GM19238 (cell line): Measurements from ENCODE around the gene WFDC8.

ENCODE experiments used
- DNase-seq: peaks from one replicate; pipeline ENCODE4 v3.0.0; 2011; ENCODE audit warnings: low spot score; ENCODE audit not compliant: insufficient read length

The WFDC8 gene

DNA sequence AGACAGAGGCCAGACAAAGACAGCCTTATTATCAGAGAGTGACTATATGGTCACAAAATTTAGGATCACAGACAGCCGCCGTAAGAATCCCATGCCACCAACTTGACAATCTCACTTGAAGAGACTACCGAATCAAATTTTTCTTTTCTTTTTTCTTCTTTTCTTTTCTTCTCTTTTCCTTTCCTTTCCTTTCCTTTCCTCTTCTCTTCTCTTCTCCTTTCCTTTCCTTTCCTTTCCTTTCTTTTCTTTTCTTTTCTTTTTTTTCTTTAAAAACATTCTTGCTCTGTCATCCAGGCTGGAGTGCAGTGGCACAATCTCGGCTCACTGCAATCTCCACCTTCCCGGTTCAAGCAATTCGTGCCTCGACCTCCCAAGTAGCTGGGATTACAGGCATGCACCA lies 30.7 kb downstream of the WFDC8 start:
- no peak for DNase-seq

DNA sequence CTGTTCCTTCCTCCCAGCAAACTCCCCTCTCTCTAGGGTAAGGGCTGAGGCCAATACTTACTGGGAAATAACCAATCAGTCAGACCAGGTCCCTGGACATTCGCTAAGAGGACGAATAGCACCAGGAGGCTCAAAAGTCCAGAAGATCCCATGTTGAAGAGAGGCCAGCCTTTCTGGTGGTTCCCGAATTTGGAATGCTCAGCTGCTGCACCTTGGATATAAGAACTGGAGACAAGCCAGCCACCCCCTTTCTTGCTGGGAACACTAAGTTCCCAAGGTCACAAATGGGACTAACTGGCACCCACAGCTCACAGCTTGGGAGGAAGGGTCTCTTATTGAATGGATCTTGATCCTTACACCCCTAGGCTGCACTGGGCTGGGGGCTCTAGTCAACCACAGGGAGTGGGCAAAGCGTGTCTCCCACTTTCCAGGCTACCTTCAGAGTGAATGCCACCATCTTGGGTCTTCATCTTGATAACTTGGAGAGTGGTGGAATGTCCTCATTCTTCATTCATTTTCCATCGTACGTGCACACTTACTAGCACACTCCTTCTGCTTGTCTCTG lies 31.8 kb downstream of the WFDC8 start, which contains the start of gene EPPIN:
TSS of gene EPPIN (minus strand) at position 196 of the 565 bp plus-strand sequence. CDS start at position 152, 44 bp downstream.
- no peak for DNase-seq

DNA sequence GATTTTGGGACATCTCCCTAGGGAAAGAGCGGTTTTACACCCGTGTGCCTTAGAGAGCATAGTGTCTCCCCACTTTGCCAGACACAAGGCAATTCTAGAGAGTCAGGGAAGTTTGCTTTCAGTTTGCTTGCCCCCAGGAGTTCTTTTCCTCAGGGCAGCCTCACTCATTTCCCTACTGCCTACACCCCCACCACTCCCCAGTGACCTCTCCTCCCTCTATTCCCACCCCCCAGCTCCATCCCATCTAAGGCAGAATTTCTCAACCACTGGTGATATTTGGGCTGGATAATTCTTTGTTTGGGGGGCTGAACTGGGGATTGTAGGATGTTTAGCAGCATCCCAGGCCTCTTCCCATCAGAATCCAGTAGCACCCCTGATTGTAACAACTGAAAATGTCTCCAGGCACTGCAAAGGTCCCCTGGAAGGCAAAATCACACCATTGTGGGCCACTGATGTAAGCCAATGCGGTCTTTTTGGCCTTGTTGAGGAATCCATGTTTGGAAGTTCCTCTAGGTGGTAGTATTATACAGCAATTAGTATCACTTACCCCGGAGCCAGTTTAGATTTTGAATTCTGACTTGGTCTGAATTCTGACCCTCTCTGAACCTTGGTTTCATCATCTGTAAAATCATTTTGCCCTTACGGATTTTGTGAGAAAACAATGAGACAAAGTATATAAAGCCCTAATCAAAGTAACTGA lies 33.2 kb downstream of the WFDC8 start:
- DNase-seq = no peak

DNA sequence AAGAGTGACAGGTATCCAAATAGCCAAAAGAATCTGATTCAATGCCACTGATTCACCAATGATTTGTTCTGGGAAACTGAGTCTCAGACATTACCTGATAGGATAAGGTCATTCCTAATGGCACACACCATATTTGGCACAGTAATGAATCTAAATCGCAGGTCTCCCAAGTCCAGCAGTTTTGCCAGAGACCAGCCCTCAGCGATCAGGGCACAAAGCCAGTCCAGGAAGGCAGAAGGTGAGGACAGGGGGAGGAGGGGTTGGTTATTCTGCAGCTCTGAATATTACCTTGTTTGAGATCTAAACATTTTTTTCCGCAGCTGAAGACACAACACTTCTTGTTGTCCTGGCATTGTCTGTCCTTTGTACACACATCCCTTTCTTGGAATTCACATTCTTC lies 33.7 kb downstream of the WFDC8 start:
- no peak for DNase-seq

DNA sequence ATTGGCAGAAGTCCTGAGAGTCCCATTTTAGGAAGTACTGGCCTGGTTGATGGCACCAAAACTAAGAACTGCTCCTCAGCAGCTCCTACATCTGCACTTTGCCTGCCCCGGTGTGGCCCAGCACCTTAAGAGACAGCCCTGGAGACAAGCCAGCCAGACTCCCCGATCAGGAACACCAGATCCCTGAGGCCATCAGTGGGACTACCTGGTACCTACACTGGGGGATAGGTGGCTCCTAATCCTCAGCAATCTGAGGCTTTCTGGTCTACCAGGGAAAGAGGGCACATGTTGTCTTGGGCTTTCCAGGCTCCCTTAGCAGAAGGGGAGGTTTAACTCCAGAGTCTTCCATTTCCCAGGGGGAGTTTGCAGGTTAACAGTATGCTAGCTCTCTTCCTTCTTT lies 39.7 kb downstream of the WFDC8 start, which contains the start of gene WFDC6:
TSS of gene WFDC6 (minus strand) at position 101 of the 400 bp plus-strand sequence. CDS start at position 26, 75 bp downstream.
- DNase-seq = no peak

DNA sequence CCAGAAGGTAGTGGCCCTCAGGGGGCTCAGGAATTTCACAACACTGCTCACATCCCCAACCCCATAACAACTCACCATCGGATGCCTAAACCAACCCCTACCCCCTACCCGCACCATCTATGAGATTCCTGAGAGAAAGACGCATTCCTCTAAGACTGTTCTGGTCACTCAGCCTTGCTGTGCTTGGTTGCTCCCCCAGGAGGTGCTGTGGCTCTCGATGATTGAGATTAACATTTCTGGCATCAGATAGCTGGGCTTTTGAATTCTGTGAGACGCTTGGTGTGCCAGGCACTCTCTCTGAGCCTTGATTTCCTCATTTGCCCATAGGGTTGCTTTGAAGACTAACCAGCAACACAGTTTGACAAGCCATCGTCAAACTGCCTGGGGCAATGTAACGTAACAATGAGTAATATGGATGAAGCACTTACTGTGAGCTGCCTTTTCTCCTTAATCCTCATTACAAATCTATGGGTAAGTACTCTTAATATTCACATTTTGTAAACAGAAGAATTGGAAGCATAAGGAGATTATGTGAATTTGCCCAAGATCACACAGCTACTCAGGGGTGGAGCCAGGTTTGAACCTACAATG lies 40.8 kb downstream of the WFDC8 start:
- no peak for DNase-seq

DNA sequence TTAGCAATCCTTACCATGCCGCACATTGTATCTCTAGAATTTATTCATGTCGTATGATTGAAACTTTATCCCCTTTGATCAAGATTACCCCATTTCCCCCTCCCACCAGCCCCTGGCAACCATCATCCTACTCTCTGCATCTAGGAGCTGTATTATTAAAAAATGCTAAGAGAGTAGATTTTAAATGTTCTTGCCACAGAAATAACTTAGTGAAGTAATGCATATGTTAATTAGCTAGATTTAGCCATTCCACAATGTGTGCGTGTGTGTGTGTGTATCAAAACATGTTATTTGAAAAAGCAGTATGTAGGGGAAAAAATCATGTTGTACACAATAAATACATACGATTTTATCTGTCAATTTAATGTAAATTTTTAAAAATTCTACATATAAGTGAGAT lies 51.8 kb downstream of the WFDC8 start:
- no peak for DNase-seq

DNA sequence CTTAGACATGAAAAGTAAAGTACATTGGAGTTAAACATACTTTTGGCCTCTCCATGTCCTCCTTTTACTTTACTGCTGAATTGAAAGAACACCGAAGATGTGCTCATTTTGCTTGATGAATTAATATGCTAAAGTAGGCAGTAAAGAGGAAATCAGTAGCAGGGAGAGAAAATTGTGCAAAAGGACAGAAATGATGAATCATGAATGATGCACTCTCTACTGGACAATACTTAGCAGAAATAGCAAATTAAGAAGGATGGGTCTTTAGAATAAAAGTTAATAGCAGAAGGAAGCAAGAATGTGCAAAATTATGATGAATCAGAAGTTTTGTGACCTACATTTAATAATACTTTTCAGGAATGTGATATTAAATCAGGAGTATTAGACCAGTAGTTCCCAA lies 55.3 kb downstream of the WFDC8 start:
- no peak for DNase-seq

DNA sequence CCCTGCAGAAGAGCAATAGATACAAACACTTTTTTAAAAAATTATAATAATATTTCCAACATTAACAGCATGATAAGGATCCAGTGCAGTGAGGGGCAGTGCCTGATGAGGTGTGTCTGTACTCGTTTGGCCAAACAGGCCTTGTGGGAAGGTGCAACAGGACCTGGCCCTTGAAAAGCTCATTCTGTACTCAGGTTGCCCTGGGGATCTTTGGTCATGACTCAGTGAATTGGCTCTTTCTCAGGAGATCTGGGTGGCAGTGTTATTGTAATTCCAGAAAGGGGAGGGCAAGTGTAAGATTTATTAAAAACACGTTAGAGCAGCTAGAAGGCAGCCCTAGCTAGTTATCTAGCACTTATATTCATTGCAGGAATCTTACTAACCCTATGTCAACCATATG lies 60.8 kb downstream of the WFDC8 start:
- DNase-seq = no peak

DNA sequence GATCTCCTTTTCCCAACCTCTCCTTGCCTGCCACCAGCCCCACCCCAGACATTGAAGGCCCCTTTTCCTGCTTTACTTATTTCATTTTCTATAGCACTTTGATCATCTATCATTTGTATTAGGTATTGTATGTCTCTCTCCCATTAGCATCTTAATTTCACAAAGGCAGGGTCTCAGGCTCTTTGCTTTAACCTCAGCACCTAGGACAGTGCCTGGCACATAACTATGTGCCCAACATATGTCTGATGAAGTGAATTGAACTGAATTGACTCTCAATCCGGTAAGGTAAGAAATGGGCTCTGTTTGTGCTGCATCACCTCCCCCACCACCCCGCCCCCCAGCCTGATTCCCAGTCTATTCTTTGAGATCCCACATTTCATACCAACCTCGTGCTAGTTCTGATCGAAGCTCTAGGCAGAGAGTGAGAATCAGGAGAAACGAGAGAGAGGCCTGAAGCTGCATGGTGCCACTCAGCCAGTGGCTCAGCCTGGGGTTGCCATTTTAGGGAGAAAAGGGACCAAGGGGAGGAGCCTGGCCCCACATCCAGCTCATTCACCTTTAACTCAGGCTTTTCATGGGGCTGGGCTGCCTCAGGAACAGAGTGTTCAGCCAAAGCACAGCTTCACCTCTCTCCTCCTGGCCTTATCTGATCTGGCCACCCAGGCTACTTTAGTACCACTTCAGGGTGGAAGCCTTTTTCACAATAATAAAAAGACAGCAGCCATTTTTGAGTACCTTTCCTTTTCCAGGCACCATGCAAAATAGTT lies 63.8 kb downstream of the WFDC8 start, which contains the start of gene SPINT3:
TSS of gene SPINT3 (minus strand) at position 476 of the 767 bp plus-strand sequence. CDS start at position 462, 14 bp downstream.
- DNase-seq = no peak

DNA sequence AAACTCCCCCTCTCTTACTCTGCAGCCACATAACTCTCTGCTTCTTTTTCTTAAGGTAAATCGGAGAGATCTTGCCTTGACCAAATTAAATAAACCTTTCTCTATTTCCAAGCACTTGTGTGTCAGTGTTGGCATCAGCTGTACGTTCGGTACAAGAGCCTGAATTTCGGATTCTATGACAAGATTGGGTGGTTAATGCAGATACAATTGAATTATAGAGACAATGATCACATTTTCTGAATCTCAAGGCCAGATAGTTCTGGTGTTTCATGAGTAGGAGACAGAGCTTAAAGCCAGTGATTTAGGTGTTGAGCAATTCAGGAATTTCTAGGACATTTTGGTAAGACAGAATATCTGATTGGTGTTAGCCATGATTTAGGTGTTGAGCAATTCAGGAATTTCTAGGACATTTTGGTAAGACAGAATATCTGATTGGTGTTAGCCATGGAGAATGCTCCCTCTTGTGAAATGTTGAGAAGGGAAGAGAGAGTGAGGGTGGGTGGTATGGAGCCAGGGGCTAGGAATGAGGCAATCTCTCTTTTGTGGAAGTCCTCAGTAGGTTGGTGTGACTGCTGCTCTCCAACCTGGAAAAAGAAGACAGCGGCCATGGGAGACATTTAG lies 68.7 kb downstream of the WFDC8 start:
- DNase-seq = no peak

DNA sequence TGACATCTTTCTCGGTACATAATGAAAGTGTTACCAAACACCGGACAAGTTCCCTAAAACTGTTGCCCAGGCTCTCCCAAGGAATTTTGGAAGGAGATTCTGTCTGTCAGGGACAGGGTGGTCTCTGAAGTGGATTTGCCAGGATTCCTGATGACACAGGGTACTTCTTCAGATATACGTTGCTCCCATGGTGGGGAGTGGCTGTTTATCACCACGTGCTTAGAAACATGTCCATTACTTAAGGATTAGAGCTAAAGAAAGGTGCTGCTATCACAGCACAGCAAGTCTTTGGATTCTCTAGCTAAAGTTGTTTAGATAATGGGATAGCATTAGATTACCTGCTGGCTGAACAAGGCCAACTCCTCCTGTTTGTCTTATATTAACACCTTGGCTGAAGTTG lies 70.0 kb downstream of the WFDC8 start:
- DNase-seq = no peak

DNA sequence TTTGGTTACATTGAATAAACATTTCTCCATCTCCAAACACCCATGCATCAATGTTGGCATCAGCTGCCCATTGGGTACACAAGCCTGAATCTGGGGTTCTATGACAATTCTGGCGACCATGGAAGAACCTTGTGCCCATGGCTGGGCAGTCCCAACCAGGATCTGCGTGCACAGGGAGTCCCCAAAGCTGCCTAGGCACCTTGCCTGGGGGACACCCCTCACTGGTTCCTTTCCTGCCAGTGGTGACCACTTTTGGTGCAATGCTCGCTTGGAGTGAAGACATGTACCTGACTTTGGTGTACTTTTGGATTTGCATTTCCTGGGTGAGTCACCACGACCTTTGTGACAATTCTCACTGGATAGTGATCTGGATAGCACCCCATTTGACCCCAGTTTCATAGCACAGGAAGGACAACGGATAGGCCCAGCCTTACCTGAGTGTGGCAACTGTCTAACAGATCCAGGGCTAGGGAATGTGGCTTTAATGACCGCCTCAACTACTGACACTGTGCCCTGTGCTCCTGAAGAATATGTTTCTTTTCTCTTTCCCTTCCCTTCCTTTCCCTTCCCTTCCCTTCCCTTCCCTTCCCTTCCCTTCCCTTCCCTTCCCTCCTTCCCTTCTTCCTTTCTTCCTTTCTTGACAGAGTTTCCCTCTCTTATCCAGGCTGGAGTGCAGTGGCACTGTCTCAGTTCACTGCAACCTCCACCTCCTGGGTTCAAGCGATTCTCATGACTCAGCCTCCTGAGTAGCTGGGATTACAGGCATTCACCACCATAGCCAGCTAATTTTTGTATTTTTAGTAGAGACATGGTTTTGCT lies 70.8 kb downstream of the WFDC8 start:
- DNase-seq = no peak

DNA sequence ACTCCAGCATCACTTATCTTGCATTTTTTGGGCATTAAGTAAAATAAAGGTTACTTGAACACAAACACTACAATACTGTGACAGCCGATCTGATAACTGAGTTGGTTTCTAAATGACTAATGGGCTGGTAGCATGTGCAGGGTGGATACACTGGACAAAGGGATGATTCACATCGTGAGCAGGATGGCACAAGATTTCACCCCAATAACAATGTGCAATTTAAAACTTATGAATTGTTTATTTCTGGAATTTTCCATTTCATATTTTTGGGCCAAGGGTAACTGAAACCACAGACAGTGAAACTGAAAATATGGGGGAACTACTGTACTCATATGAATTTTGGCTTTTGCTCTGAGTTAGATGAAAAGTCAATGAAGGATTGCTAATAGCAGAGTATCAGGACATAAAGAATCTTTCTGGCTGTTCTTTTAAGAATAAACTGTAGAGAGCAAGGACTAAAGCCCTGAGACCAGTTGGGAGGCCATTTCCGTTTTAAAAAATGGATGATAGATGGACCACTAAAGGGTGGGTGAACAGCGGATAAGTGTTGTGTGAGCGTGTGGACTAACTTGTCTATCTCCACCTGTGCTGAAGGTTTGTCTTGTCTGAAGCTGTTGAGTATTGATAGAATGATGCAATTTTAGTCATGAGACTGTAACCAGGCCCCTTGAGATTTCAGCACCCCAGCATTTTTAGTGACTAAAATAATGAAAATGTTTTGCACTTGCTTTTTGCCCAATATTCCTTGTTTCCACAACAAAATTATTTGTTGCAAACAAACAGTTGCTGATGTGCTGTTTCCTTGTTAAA lies 71.9 kb downstream of the WFDC8 start:
- DNase-seq = no peak

DNA sequence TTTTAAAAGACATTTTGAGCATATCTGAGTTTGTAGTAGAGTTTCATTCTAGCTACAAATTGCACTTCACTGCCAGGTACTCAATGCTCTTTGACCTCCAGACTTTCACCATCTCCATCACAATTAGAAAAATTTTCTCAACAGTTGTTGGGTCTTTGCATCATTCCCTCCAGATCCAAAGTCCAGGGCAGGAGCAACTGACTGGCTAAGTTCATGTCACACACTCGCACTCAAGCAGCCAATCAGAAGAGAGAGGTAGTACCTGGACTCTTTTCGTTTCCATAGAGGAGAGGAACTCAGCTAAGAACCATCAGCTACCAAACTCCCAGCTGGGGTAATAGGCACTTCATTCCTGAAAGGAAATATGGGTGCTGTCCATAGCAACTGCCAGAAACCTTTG lies 72.7 kb downstream of the WFDC8 start:
- DNase-seq = no peak

DNA sequence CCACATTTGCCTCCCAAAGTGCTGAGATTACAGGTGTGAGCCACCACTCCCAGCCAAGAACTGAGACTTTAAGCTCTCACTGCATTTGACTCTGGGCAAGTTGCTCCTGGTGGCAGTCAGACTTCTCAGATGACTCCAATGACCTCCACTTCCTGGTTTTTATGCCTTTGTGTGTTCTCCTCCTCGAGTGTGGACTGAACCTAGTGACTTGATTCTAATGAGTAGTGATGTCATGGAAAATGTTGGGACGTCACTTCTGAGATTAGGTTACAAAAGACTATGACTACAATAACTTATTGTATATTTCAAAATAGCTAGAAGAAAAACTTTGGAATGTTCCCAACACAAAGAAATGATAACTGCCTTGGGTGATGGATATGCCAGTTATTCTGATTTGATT lies 75.7 kb downstream of the WFDC8 start:
- no peak for DNase-seq

DNA sequence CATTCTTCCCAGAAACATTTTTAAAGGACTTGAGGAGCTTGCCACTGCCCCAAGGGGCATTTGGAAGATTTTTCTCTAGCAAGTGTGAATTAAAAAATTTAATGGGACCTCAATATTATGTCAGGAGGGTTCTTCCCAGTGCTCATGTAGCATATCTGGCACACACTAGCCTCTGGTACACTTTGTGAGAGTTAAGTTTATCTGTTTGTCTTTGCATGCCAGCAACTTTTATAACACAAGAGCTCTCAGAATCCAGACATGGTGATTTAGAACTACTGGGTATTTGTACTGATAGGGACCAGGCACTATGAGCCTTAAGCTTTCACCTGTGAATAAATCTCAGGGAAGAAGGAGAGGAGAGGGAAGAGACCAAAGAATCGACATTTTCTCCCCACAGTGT lies 76.5 kb downstream of the WFDC8 start:
- no peak for DNase-seq
